SH-SY5Y (cell line): ENCODE data around the gene TECPR2.

Experiments
- GATA2 ChIP-seq: IDR thresholded peaks from 2 replicates; pipeline ENCODE4 v1.6.1; 2011; ENCODE audit warnings: mild to moderate bottlenecking, low read depth, low read length
- GATA3 ChIP-seq: IDR thresholded peaks from 2 replicates; pipeline ENCODE4 v1.6.1; 2011; ENCODE audit warnings: low read depth, mild to moderate bottlenecking, low read length, moderate library complexity

- TF ChIP-seq GATA2, result no peak
- TF ChIP-seq GATA3, result no peak
Measured at GRCh38 chr14:102375119-102375518, 12.4 kb downstream of the TECPR2 start.
